HepG2 (cell line): ENCODE results near the gene SHFL. TPM values are rescaled to one million over a fixed set of nuclear protein-coding genes. Genes with fewer than 3 reads are reported as not detected.

ENCODE experiments used
- ATAC-seq: fragments of 200-7000 bp; cut with Tn5 transposase; 3 replicates; pipeline ENCODE4 v1.9.1; 2020; ENCODE audit warnings: mild to moderate bottlenecking, moderate library complexity
- BruUV-seq: library from RNA; stranded (reverse); fragments of 400-500 nt; replicated peaks from 2 replicates; lab custom pipeline; 2021; lab: Mats Ljungman, UMichigan
- CTCF ChIA-PET: fragments of 300-600 bp; formaldehyde crosslinking; extraction: SDS; loops from one replicate; lab custom pipeline; 2021; ENCODE audit warnings: low total read pairs, inconsistent platforms, low intra/inter-chr PET ratio; lab: Yijun Ruan, JAX
- POLR2A ChIA-PET: fragments of 350-600 bp; sonication (Branson Sonifier 250); formaldehyde crosslinking; loops from one replicate; lab custom pipeline; 2020; ENCODE audit warnings: antibody characterized with exemption, inconsistent platforms; lab: Yijun Ruan, JAX
- DNase-seq: peaks from one replicate; pipeline ENCODE4 v3.0.0-alpha.2; 2015; ENCODE audit warnings: low spot score
- FAIRE-seq: peaks from 3 replicates; lab custom pipeline; 2011; peaks lifted over from hg19 to GRCh38; lab: Jason Lieb, UNC
- H2AFZ ChIP-seq: one replicate; pipeline ENCODE4 v1.6.1; 2011; ENCODE audit warnings: low read length, inconsistent platforms
- H3K27ac ChIP-seq: fragments of 300-600 bp; 3 replicates; pipeline ENCODE4 v1.8.0; 2011; ENCODE audit warnings: mixed run types, mild to moderate bottlenecking, mixed read lengths, low read length, inconsistent platforms; ENCODE audit not compliant: insufficient read depth; ENCODE audit errors: extremely low read length
- H3K27me3 ChIP-seq, 2 experiments: fragments of 200-600 bp in 1 of 2; 2 replicates in 1 of 2; 3 replicates in 1 of 2; pipeline versions ENCODE4 v1.6.0 to v1.8.0; 2011; ENCODE audit warnings: low read length in 2 of 2, mild to moderate bottlenecking in 2 of 2, moderate library complexity in 2 of 2, inconsistent platforms in 1 of 2; ENCODE audit not compliant: insufficient read depth in 2 of 2, control insufficient read depth in 1 of 2
- H3K36me3 ChIP-seq, 2 experiments: fragments of 200-600 bp in 1 of 2; replicated peaks in 1 of 2; 2 replicates in 1 of 2; 3 replicates in 1 of 2; pipeline versions ENCODE4 v1.5.1 to v1.8.0; 2011; ENCODE audit warnings: low read length in 2 of 2, inconsistent platforms in 1 of 2; ENCODE audit not compliant: insufficient read depth in 2 of 2, control insufficient read depth in 1 of 2
- H3K4me1 ChIP-seq: 2 replicates; pipeline ENCODE4 v1.5.1; 2012; ENCODE audit warnings: low read length, inconsistent platforms; ENCODE audit not compliant: insufficient read depth
- H3K4me2 ChIP-seq: 2 replicates; pipeline ENCODE4 v1.6.0; 2011; ENCODE audit warnings: low read depth, low read length, inconsistent platforms
- H3K4me3 ChIP-seq, 3 experiments: fragments of 200-600 bp in 1 of 3; sonication (generic), shearing (Covaris generic) in 1 of 3; replicated peaks in 1 of 3; 2 replicates each; pipeline ENCODE4 v1.5.1; 2011 to 2016; ENCODE audit warnings: low read length in 3 of 3, inconsistent platforms in 2 of 3, low read depth in 2 of 3, mild to moderate bottlenecking in 2 of 3, control low read depth in 1 of 3, mixed read lengths in 1 of 3; ENCODE audit not compliant: insufficient read depth in 1 of 3
- H3K79me2 ChIP-seq: one replicate; pipeline ENCODE4 v1.6.1; 2011; ENCODE audit warnings: low read length, inconsistent platforms; ENCODE audit not compliant: insufficient read depth
- H3K9ac ChIP-seq: 2 replicates; pipeline ENCODE4 v1.6.0; 2011; ENCODE audit warnings: mild to moderate bottlenecking, low read depth, low read length, inconsistent platforms; ENCODE audit not compliant: insufficient read depth
- H3K9me3 ChIP-seq: 2 replicates; pipeline ENCODE4 v1.5.1; 2012; ENCODE audit warnings: mild to moderate bottlenecking, low read length
- H4K20me1 ChIP-seq: 2 replicates; pipeline ENCODE4 v1.6.0; 2011; ENCODE audit warnings: inconsistent platforms, mild to moderate bottlenecking, low read length, moderate library complexity; ENCODE audit not compliant: insufficient read depth
- E2F5 ChIP-seq: sonication (generic); formaldehyde crosslinking; conservative IDR thresholded peaks from 2 replicates; pipeline ENCODE4 v1.4.0; 2020; ENCODE audit warnings: missing genetic modification reagents
- ELF4 ChIP-seq: sonication (generic); formaldehyde crosslinking; IDR thresholded peaks from 2 replicates; pipeline ENCODE4 v1.5.0; 2020; ENCODE audit warnings: missing genetic modification reagents, mild to moderate bottlenecking, moderate library complexity, borderline replicate concordance
- IRF1 ChIP-seq: sonication (generic); formaldehyde crosslinking; IDR thresholded peaks from 2 replicates; pipeline ENCODE4 v1.4.0; 2020; ENCODE audit warnings: low read depth, mild to moderate bottlenecking, missing genetic modification reagents
- MEIS1 ChIP-seq: sonication (generic); formaldehyde crosslinking; IDR thresholded peaks from 2 replicates; pipeline ENCODE4 v1.9.0; 2021; ENCODE audit warnings: mild to moderate bottlenecking, missing genetic modification reagents, moderate library complexity, borderline replicate concordance
- MIER3 ChIP-seq: IDR thresholded peaks from 2 replicates; pipeline ENCODE4 v1.6.1; 2016; ENCODE audit warnings: missing compliant biosample characterization, borderline replicate concordance
- PHF5A ChIP-seq: IDR thresholded peaks from one replicate; pipeline ENCODE4 v1.6.1; 2018; ENCODE audit warnings: low read depth, missing genetic modification reagents; ENCODE audit not compliant: unreplicated experiment
- POLR2AphosphoS5 ChIP-seq: IDR thresholded peaks from 2 replicates; pipeline ENCODE4 v1.6.1; 2012; ENCODE audit warnings: low read depth, low read length
- SMAD3 ChIP-seq: sonication (generic); formaldehyde crosslinking; IDR thresholded peaks from 2 replicates; pipeline ENCODE4 v1.4.0; 2020; ENCODE audit warnings: missing genetic modification reagents
- TRIM24 ChIP-seq: sonication (generic); formaldehyde crosslinking; IDR thresholded peaks from 2 replicates; pipeline ENCODE4 v1.8.0; 2022; ENCODE audit warnings: mild to moderate bottlenecking, missing genetic modification reagents
- TSC22D2 ChIP-seq: sonication (generic); formaldehyde crosslinking; IDR thresholded peaks from 2 replicates; pipeline ENCODE4 v1.5.1; 2020; ENCODE audit warnings: missing genetic modification reagents, mild to moderate bottlenecking, borderline replicate concordance
- ZBTB33 ChIP-seq: sonication (generic); formaldehyde crosslinking; IDR thresholded peaks from 2 replicates; pipeline ENCODE4 v1.4.0; 2020; ENCODE audit warnings: missing genetic modification reagents
- ZBTB38 ChIP-seq: sonication (generic); formaldehyde crosslinking; IDR thresholded peaks from 2 replicates; pipeline ENCODE4 v1.5.1; 2020; ENCODE audit warnings: mild to moderate bottlenecking, missing genetic modification reagents
- ZKSCAN1 ChIP-seq: fragments of 150-350 bp; IDR thresholded peaks from 2 replicates; pipeline ENCODE4 v1.6.1; 2014; ENCODE audit warnings: low read length
- ZSCAN21 ChIP-seq: sonication (generic); formaldehyde crosslinking; IDR thresholded peaks from 2 replicates; pipeline ENCODE4 v1.8.0; 2022; ENCODE audit warnings: mild to moderate bottlenecking, missing genetic modification reagents, moderate library complexity, borderline replicate concordance
- WGBS: methylation state at CpG from one replicate; pipeline ENCODE4 v1.1.6; 2017; ENCODE audit warnings: low lambda C conversion rate; 5-methylcytosine and 5-hydroxymethylcytosine counted together
- in situ Hi-C: cut with HindIII; loops from 2 replicates; pipeline ENCODE4 v1.10.0; 2017; ENCODE audit warnings: low pct_unique_long_range_greater_than_20kb; ENCODE audit not compliant: extremely low pct_ligation_motif_present
- intact Hi-C: fragments of 100-400 bp; cut with micrococcal nuclease; formaldehyde crosslinking; loops from one replicate; pipeline ENCODE4 v1.10.0; 2022; ENCODE audit not compliant: unreplicated experiment
- polyA plus RNA-seq, 8 experiments: library from polyadenylated mRNA; depleted of rRNA in 3 of 8; stranded (reverse) in 7 of 8; unstranded in 1 of 8; fragments of >200 nt; fragmentation: Illumina TruSeq in 4 of 8; extraction: Trizol in 4 of 8; gene quantifications; 2 replicates each; pipeline versions ENCODE4 v1.2.1 to v1.2.3, GENCODE V29; 2011 to 2016; ENCODE audit warnings: low read depth in 4 of 8, missing spikeins in 1 of 8, mixed read lengths in 1 of 8; ENCODE audit not compliant: insufficient read depth in 1 of 8
- total RNA-seq, 5 experiments: library from RNA; depleted of rRNA; stranded (reverse); fragments of >200 nt; fragmentation: Illumina TruSeq; extraction: Trizol; gene quantifications; 2 replicates each; pipeline ENCODE4 v1.2.3, GENCODE V29; 2016; ENCODE audit warnings: low read depth in 1 of 5

SHFL gene
- total and polyA plus RNA-seq, 2 of the 13 experiments (the other 11 are each of a cell fraction or from before 2014, with no cell fraction given) = 12.3 to 36.4 TPM

- peak; percentile 3; the same call in 1 of the 2 replicates for TF ChIP-seq ZBTB33 (CRISPR knock-in tag)
- TF ChIP-seq ZBTB38 (CRISPR knock-in tag) = 0 out of 2 replicates have a peak, but pooled peaks have one; percentile 42
Observed at GRCh38 chr19:10113964-10114650, 28.0 kb downstream of the SHFL start (continued).

- H4K20me1 ChIP-seq = peaks cover 13% of the 10 kb centered on the region; the same call in 1 of the 2 replicates
- no peak for DNase-seq
- TF ChIP-seq MEIS1 (CRISPR knock-in tag) (no peak), SMAD3 (CRISPR knock-in tag) (no peak), TSC22D2 (CRISPR knock-in tag) (no peak), POLR2AphosphoS5 (peak; percentile 17), MIER3 (CRISPR knock-in tag) (no peak), PHF5A (CRISPR knock-in tag) (no peak), ZBTB33 (CRISPR knock-in tag) (no peak; the same call in 1 of the 2 replicates), E2F5 (CRISPR knock-in tag) (no peak), ELF4 (CRISPR knock-in tag) (no peak), TRIM24 (no peak), ZSCAN21 (no peak), IRF1 (CRISPR knock-in tag) (no peak), ZKSCAN1 (no peak)
Observed at GRCh38 chr19:10114651-10115391, 28.7 kb downstream of the SHFL start.

More at GRCh38 chr19:10114651-10115391, 28.7 kb downstream of the SHFL start:
- no TSS peak for BruUV-seq
- ChIA-PET CTCF (no interaction called here), POLR2A (interaction anchor here (0.8 to 2.4 kb wide), 2 partner anchors 9 kb away, joined by 4 to 10 read pairs; partner anchors contain the start of gene PPAN)
- no peaks in the 10 kb centered on the region; a peak in 1 of 5 replicates for H3K27me3 ChIP-seq
- peaks cover 14% of the 10 kb centered on the region for H3K79me2 ChIP-seq
- no peak overlapping the region for H3K9ac ChIP-seq
- peaks cover 31 to 51% of the 10 kb centered on the region in 2 experiments for H3K36me3 ChIP-seq
- H3K4me2 ChIP-seq = no peak overlapping the region
- ATAC-seq (peak; percentile 6), FAIRE-seq (no peak)
- no peaks in the 10 kb centered on the region for H3K9me3 ChIP-seq
- no peak overlapping the region for H3K4me3 ChIP-seq
- no peak overlapping the region for H2AFZ ChIP-seq
- in situ Hi-C loops = no loop called here
- WGBS = 97% methylated on average over 20 of the region's 26 CpGs
- H3K4me1 ChIP-seq = peaks cover 24% of the 10 kb centered on the region
- H3K27ac ChIP-seq = no peak overlapping the region
- intact Hi-C loops = no loop called here
